DND-41 (cell line): ENCODE measurements around the gene ATP1A3.
"Not testable (repeated sequence)": the region's sequence is repeated elsewhere in the genome, so short reads cannot be mapped to it uniquely, and the experiment has no call there.

Experiments
- ATAC-seq: fragments of 200-7000 bp; cut with Tn5 transposase; 3 replicates; pipeline ENCODE4 v1.9.1; 2021; ENCODE audit warnings: low read depth; ENCODE audit not compliant: insufficient read depth
- DNase-seq: peaks from one replicate; pipeline ENCODE4 v3.0.0-alpha.2; 2020
- H2AFZ ChIP-seq: 2 replicates; pipeline ENCODE4 v1.6.0; 2012; ENCODE audit warnings: low read depth, low read length
- H3K27ac ChIP-seq: 2 replicates; pipeline ENCODE4 v1.5.1; 2012; ENCODE audit warnings: low read length, inconsistent platforms
- H3K27me3 ChIP-seq: fragments of 200-600 bp; sonication (generic); 2 replicates; pipeline ENCODE4 v1.6.0; 2012; ENCODE audit warnings: low read length, mild to moderate bottlenecking, inconsistent platforms; ENCODE audit not compliant: insufficient read depth, poor library complexity
- H3K36me3 ChIP-seq: 2 replicates; pipeline ENCODE4 v1.5.1; 2012; ENCODE audit warnings: low read length, inconsistent platforms; ENCODE audit not compliant: insufficient read depth
- H3K4me1 ChIP-seq: 2 replicates; pipeline ENCODE4 v1.5.1; 2012; ENCODE audit warnings: mild to moderate bottlenecking, low read length; ENCODE audit not compliant: insufficient read depth
- H3K4me2 ChIP-seq: 2 replicates; pipeline ENCODE4 v1.6.0; 2012; ENCODE audit warnings: mild to moderate bottlenecking, moderate library complexity, low read length, inconsistent platforms; ENCODE audit not compliant: insufficient read depth
- H3K4me3 ChIP-seq, 2 experiments: fragments of 200-600 bp in 1 of 2; shearing (Covaris generic) in 1 of 2; 2 replicates each; pipeline ENCODE4 v1.5.1; 2012 to 2016; ENCODE audit warnings: inconsistent platforms in 2 of 2, low read length in 2 of 2, mild to moderate bottlenecking in 2 of 2, low read depth in 1 of 2, moderate library complexity in 1 of 2
- H3K79me2 ChIP-seq: 2 replicates; pipeline ENCODE4 v1.6.0; 2012; ENCODE audit warnings: low read length, inconsistent platforms; ENCODE audit not compliant: insufficient read depth
- H3K9ac ChIP-seq: 2 replicates; pipeline ENCODE4 v1.6.0; 2012; ENCODE audit warnings: low read depth, mild to moderate bottlenecking, inconsistent platforms, low read length, moderate library complexity
- H3K9me3 ChIP-seq: 2 replicates; pipeline ENCODE4 v1.5.1; 2012; ENCODE audit warnings: low read length, moderate library complexity, mild to moderate bottlenecking, inconsistent platforms; ENCODE audit not compliant: insufficient read depth, severe bottlenecking
- H4K20me1 ChIP-seq: 2 replicates; pipeline ENCODE4 v1.6.0; 2012; ENCODE audit warnings: low read length; ENCODE audit not compliant: insufficient read depth
- EZH2 ChIP-seq: IDR thresholded peaks from 3 replicates; pipeline ENCODE4 v1.6.1; 2012; ENCODE audit warnings: borderline replicate concordance, low read depth, mild to moderate bottlenecking, moderate library complexity, low read length, inconsistent platforms; ENCODE audit not compliant: severe bottlenecking
- TF ChIP-seq, protein P1 (sequence below): IDR thresholded peaks from 2 replicates; pipeline ENCODE4 v1.5.1; 2012; ENCODE audit warnings: borderline replicate concordance, low read length, moderate library complexity, mild to moderate bottlenecking; ENCODE audit not compliant: poor library complexity, severe bottlenecking; ENCODE audit errors: extremely low read depth

ATP1A3 gene

GRCh38 chr19:42018503-42019193 lies 24.6 kb upstream of the ATP1A3 start:
- no peak for ATAC-seq
- Histone ChIP-seq H3K27ac (no peak overlapping the region), H3K79me2 (no peaks in the 10 kb centered on the region), H3K9ac (no peak overlapping the region), H3K4me1 (peaks cover 24% of the 10 kb centered on the region), H4K20me1 (no peaks in the 10 kb centered on the region), H3K36me3 (no peaks in the 10 kb centered on the region), H3K27me3 (no peaks in the 10 kb centered on the region), H3K4me2 (no peak overlapping the region), H3K9me3 (no peaks in the 10 kb centered on the region), H3K4me3 (no peak overlapping the region), H2AFZ (no peak overlapping the region)
- no peak for DNase-seq
- TF ChIP-seq, protein P1, sequence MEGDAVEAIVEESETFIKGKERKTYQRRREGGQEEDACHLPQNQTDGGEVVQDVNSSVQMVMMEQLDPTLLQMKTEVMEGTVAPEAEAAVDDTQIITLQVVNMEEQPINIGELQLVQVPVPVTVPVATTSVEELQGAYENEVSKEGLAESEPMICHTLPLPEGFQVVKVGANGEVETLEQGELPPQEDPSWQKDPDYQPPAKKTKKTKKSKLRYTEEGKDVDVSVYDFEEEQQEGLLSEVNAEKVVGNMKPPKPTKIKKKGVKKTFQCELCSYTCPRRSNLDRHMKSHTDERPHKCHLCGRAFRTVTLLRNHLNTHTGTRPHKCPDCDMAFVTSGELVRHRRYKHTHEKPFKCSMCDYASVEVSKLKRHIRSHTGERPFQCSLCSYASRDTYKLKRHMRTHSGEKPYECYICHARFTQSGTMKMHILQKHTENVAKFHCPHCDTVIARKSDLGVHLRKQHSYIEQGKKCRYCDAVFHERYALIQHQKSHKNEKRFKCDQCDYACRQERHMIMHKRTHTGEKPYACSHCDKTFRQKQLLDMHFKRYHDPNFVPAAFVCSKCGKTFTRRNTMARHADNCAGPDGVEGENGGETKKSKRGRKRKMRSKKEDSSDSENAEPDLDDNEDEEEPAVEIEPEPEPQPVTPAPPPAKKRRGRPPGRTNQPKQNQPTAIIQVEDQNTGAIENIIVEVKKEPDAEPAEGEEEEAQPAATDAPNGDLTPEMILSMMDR = no peak
- no peak for TF ChIP-seq EZH2

DNA sequence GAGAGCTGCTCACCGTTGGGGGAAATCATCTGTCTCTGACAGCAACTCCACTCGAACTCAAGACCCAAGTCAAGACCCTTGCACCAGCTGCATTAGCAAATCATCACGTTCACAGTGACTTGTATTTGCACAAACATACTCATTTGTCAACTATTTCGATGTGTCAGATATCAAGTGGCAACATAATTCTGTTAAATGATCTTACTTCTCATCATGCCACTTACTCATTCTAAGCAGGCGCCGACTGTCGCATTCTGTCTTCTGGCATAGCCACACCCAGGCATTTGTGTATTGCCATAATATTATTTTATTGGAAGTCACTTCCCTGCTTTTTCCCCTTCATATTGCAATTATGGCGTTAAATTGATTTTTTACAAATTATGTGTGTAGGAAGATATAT lies 23.0 kb upstream of the ATP1A3 start:
- Histone ChIP-seq H4K20me1 (no peaks in the 10 kb centered on the region), H3K27ac (no peak overlapping the region), H3K4me1 (peaks cover 13% of the 10 kb centered on the region), H3K9me3 (no peaks in the 10 kb centered on the region), H3K4me3 (no peak overlapping the region), H3K4me2 (no peak overlapping the region), H3K9ac (no peak overlapping the region), H3K36me3 (no peaks in the 10 kb centered on the region), H3K27me3 (no peaks in the 10 kb centered on the region), H2AFZ (no peak overlapping the region), H3K79me2 (no peaks in the 10 kb centered on the region)
- DNase-seq (no peak), ATAC-seq (no peak)
- TF ChIP-seq, protein P1 = no peak
- TF ChIP-seq EZH2 = no peak

DNA sequence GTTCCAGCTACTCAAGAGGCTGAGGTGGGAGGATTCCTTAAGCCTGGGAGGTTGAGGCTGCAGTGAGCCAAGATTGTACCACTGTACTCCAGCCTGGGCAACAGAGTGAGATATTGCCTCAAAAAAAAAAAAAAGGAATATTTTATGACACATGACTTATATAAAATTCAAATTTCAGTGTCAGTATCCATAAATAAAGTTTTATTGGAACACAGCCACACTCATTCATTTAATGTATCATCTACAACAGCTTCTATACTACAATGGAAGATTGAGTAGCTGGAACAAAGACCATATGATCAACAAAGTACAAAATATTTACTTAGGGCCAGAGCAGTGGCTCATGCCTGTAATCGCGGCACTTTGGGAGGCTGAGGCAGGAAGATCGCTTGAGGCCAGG lies 18.7 kb upstream of the ATP1A3 start:
- H2AFZ ChIP-seq, H3K27me3 ChIP-seq, H3K4me3 ChIP-seq, DNase-seq, H3K4me2 ChIP-seq, H3K36me3 ChIP-seq, ATAC-seq, H3K9me3 ChIP-seq, H3K79me2 ChIP-seq, H4K20me1 ChIP-seq, H3K9ac ChIP-seq, H3K27ac ChIP-seq: not testable (repeated sequence)
- H3K4me1 ChIP-seq = peaks cover 30% of the 10 kb centered on the region

DNA sequence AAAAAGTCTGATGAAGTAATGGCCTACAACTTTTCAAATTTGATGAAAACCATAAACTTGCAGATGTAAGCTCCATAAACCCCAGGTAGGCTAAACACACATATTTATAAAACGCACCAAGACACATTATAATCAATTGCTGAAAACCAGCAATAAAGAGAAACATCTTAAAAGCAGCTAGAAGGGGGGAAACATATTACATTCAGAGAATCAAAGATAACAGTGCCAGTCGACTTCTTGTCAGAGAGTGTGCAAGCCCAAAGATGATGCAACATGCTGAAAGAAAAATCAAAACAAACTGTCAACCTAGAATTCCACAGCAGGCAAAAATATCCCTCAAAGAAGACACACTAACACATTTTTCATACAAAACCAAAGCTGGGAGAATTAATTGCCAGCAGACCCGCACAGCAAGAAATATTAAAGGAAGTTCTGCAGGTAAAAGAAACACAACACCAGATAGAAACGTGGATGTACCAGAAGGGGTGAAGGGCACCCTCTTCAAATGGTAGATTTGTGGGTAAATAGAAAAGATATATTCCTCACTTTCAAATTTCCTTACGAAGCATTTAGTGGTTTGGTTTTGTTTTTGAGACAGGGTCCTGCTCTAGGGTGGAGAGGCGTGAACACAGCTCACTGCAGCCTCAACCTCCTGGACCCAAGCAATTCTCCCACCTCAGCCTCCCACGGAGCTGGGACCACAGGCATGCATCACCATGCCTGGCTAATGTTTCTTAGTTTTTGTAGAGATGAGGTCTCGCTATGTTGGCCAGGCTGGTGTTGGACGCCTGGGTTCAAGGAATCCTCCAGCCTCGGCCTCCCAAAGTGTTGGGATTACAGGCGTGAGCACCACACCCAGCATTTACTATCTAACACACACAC lies 16.5 kb upstream of the ATP1A3 start:
- H3K27me3 ChIP-seq = no peaks in the 10 kb centered on the region
- DNase-seq (no peak), ATAC-seq (peak; percentile 77)
- H3K9me3 ChIP-seq = no peaks in the 10 kb centered on the region
- H4K20me1 ChIP-seq = no peaks in the 10 kb centered on the region
- H3K9ac ChIP-seq = peak overlapping the region; percentile 38
- H3K36me3 ChIP-seq = no peaks in the 10 kb centered on the region
- peak overlapping the region; percentile 14; the same call in 1 of the 2 replicates for H3K4me2 ChIP-seq
- no peaks in the 10 kb centered on the region for H3K79me2 ChIP-seq
- peaks cover 30% of the 10 kb centered on the region for H3K4me1 ChIP-seq
- peak overlapping the region; percentile 89 for H3K27ac ChIP-seq
- H3K4me3 ChIP-seq = no peak overlapping the region
- peak overlapping the region; percentile 57 for H2AFZ ChIP-seq
- TF ChIP-seq EZH2 = no peak
- TF ChIP-seq, protein P1 = no peak
